GM12801 (cell line): ENCODE data around the gene NCOA6.

ENCODE experiments used
- TF ChIP-seq, protein P1 (sequence below): IDR thresholded peaks from one replicate; pipeline ENCODE4 v1.5.1; 2011; ENCODE audit warnings: control low read depth; ENCODE audit not compliant: insufficient read length; ENCODE audit errors: extremely low read depth

NCOA6 gene

DNA sequence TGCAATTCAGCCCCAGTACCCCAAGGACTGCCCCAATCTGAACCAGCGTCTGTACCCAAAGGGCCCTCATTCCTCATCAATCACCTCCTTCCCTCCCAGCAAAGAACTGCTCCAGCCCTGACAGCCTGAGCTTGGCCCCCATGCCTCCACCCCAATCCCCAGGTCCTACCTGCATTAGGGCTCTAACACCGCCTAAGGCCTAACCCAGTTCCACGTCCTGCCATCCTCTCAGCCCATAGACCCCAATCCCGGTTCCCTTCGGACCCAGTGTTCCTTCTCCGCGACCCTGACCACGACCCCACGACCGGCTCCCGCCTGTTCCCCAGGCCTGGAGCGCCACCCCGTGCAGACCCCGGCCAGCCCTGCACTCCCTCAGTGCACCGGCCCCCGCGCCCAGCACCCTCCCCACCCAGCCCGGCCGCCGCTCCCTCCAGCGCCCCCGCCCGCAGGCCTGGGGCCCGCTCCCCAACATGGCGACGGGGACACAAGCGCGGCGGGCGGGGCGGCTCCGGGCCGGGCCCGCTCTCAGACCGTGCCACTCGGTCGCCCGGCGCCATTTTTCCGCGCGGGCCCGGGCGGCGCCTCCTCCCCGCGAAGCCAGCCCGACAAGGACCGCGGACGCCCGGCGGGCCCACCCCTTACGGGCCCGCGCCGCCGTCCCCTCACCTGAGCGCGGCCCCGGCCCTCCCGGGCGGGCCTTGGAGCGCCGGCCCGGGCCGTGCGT is 483 bp downstream of the NCOA6 start:
- TF ChIP-seq, protein P1, sequence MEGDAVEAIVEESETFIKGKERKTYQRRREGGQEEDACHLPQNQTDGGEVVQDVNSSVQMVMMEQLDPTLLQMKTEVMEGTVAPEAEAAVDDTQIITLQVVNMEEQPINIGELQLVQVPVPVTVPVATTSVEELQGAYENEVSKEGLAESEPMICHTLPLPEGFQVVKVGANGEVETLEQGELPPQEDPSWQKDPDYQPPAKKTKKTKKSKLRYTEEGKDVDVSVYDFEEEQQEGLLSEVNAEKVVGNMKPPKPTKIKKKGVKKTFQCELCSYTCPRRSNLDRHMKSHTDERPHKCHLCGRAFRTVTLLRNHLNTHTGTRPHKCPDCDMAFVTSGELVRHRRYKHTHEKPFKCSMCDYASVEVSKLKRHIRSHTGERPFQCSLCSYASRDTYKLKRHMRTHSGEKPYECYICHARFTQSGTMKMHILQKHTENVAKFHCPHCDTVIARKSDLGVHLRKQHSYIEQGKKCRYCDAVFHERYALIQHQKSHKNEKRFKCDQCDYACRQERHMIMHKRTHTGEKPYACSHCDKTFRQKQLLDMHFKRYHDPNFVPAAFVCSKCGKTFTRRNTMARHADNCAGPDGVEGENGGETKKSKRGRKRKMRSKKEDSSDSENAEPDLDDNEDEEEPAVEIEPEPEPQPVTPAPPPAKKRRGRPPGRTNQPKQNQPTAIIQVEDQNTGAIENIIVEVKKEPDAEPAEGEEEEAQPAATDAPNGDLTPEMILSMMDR = no peak

DNA sequence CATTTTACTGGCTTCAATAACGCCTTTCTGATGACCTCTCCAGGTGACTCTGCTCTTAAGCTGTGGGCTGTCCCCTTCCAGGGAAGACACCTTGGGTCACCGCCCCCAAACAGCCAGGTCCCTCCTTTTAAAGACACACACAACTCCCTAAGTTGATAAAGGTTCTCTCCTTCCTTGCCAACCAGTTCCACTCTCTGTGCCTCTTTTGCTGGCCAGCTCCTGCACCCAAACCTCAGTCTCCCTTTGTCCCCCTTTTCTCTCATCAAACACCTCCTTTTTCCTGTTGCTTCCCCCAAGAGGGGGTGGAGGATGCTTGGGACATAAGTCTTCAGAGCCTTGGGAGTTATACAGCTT is 1.0 kb downstream of the NCOA6 start:
- TF ChIP-seq, protein P1 = no peak

DNA sequence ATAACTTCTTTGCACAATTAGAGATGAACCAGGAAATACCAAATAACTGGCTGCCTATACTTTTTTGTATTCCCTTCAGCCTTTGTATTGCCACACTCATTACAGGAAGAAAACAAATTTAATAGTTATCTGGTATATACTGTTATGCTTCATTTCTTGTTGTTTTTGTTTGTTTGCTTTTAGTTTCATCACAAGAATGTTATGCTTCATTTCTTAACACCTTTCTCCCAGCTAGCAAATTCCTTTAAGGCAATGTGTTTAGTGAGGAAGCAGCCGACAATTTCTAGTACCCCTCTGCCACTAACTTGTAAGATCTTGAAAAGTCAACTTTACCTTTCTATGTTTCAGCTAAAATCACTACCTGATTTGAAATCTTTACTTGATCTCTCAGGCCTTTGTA is 1.4 kb downstream of the NCOA6 start:
- TF ChIP-seq, protein P1 = no peak

DNA sequence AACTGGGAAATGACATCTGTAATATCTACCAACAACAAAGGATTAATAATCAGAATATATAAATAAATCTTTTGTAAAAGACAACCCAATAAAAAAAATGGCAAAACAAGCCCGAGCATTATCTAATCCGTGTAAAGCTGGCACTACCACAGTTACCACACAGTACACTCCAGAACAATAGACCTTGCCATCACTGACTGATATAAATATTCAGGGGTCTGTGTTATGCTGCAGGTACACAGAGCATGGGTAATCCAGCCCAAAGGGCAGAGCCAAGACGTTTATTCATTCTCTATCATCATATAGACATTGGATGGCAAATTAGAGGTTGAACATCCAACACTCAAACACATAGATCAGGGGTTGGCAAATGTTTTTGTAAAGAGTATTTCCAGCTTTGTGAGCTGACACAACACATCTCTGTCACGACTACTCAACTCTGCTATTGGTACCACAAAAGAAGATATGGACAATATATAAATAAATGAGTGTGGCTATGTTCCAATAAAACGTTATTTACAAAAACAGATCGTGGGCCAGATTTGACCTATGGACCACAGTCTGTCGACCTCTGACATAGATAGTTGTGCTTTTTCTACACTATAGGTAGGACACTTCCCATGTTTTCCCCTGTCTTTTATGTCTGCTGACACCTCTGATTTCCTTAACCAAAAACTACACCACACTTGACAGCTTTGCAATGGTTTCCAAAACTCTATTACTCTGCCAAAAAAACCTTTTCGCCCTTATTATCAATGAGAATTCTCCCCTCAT is 4.5 kb downstream of the NCOA6 start:
- TF ChIP-seq, protein P1 = no peak

DNA sequence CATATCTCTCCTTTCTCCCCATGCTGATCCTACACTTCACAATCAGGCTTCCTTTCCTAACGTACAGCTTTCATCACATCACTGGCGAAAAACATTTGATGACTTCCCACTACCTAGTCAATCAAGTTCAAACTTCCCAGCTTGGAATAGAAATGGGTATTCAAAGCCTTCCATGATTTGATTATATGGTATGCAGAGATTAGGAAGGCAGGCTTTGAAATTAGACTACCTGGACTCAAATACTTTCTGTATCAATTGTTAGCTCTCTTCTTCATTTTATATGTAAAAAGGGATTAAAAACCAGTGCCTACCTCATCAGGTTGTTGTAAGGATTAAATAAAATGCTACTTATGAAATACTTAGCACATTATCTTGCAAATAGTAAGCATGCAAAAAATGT is 7.7 kb downstream of the NCOA6 start:
- TF ChIP-seq, protein P1 = no peak

DNA sequence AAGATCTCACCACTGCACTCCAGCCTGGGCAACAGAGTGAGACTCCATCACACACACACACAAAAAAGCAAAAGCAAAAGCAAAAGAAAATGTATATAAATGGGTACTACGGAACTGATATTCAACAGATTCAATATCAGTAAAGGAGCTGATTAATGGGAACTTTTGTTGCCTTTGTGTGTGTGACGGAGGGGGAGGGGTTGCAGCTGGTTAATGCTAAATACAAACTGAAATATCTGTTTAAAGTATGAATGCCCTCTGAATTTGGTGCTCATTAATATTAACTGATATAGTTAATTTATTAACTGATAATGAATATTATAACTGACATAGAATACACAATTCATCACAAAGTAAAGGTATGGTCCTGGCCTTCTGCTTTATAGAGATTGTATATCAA is 8.4 kb downstream of the NCOA6 start:
- TF ChIP-seq, protein P1 = no peak

DNA sequence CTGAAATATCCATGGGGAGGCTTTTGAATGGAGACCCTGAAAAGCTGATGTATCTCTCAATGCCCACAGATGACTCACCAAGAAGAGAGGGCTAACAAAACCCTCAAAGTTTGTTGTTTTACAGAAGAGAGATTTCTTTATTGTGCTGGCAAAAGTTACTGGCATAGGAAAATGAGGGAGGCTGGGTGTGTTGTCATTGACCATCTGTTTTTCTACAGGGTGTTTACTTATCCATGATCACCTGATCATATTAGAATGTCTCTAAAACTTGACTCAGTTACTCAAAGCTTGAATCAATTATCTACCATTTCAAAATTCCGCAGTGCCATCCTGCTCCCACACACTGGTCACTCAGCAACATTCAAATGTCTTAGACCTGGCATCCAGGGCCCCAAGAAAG is 9.8 kb downstream of the NCOA6 start:
- TF ChIP-seq, protein P1 = no peak
